ENCODE measurements around the gene KRTAP5-6. TPM values are rescaled to one million over a fixed set of nuclear protein-coding genes. Genes with fewer than 3 reads are reported as not detected.

Gene KRTAP5-6
- polyA plus RNA-seq, 1 donor (not counting 4 experiments of a cell fraction or from before 2014, with no cell fraction given): not detected

GRCh38 chr11:1737080-1737757 lies 40.2 kb downstream of the KRTAP5-6 start:
- Histone ChIP-seq H2AFZ (ENCODE audit: control insufficient read depth, low read length) (no peak overlapping the region), H3K27me3 (ENCODE audit: control insufficient read depth, extremely low read depth, insufficient read depth, low read length) (peaks cover 54% of the 10 kb centered on the region), H3K9ac (ENCODE audit: control insufficient read depth, extremely low read depth, insufficient read depth, low read length) (no peak overlapping the region), H3K4me1 (ENCODE audit: control insufficient read depth, extremely low read depth, insufficient read depth, low read length) (no peaks in the 10 kb centered on the region), H3K4me2 (ENCODE audit: control insufficient read depth, extremely low read depth, insufficient read depth, low read depth, low read length) (no peak overlapping the region), H3K9me1 (ENCODE audit: control insufficient read depth, extremely low read depth, insufficient read depth, low read length) (no peaks in the 10 kb centered on the region), H3K27ac (ENCODE audit: control insufficient read depth, insufficient read depth, low read length) (no peak overlapping the region), H3K4me3 (ENCODE audit: control insufficient read depth in 2 of 3, extremely low read depth in 1 of 3, insufficient read depth in 2 of 3, low read depth in 1 of 3, low read length in 3 of 3) (no peak overlapping the region), H4K20me1 (ENCODE audit: control insufficient read depth, extremely low read depth, insufficient read depth, low read length) (no peaks in the 10 kb centered on the region), H3K36me3 (ENCODE audit: control insufficient read depth in 2 of 2, extremely low read depth in 1 of 2, insufficient read depth in 2 of 2, low read length in 2 of 2) (no peaks in the 10 kb centered on the region), H3K79me2 (ENCODE audit: control insufficient read depth, insufficient read depth, low read length) (no peaks in the 10 kb centered on the region), H3K9me3 (ENCODE audit: control insufficient read depth, low read depth, low read length) (peaks cover 8% of the 10 kb centered on the region)
- FAIRE-seq (no peak), DNase-seq (ENCODE audit: low read depth, low spot score) (no peak)
- TF ChIP-seq CTCF (optimal IDR thresholded peaks at IDR 0.05 in 1 of 3, IDR thresholded peaks at IDR 0.05 in 1 of 3, conservative IDR thresholded peaks at IDR 0.05 in 1 of 3; ENCODE audit: extremely low read depth in 1 of 3, insufficient read depth in 2 of 3, low read length in 3 of 3) (no peak), EZH2 (IDR thresholded peaks at IDR 0.05; ENCODE audit: low read length) (no peak)
- dilution Hi-C loops (cut with MboI; ENCODE audit: extremely low pct_ligation_motif_present, low sequenced_read_pairs): no loop called here

GRCh38 chr11:1738380-1738779 lies 41.4 kb downstream of the KRTAP5-6 start:
- Histone ChIP-seq H3K27me3 (ENCODE audit: control insufficient read depth, extremely low read depth, insufficient read depth, low read length) (peaks cover 42% of the 10 kb centered on the region), H3K9me3 (ENCODE audit: control insufficient read depth, low read depth, low read length) (peaks cover 8% of the 10 kb centered on the region), H3K79me2 (ENCODE audit: control insufficient read depth, insufficient read depth, low read length) (no peaks in the 10 kb centered on the region), H3K4me1 (ENCODE audit: control insufficient read depth, extremely low read depth, insufficient read depth, low read length) (no peaks in the 10 kb centered on the region), H3K4me2 (ENCODE audit: control insufficient read depth, extremely low read depth, insufficient read depth, low read depth, low read length) (no peak overlapping the region), H3K9ac (ENCODE audit: control insufficient read depth, extremely low read depth, insufficient read depth, low read length) (no peak overlapping the region), H3K27ac (ENCODE audit: control insufficient read depth, insufficient read depth, low read length) (no peak overlapping the region), H3K36me3 (ENCODE audit: control insufficient read depth in 2 of 2, extremely low read depth in 1 of 2, insufficient read depth in 2 of 2, low read length in 2 of 2) (no peaks in the 10 kb centered on the region), H3K9me1 (ENCODE audit: control insufficient read depth, extremely low read depth, insufficient read depth, low read length) (no peaks in the 10 kb centered on the region), H3K4me3 (ENCODE audit: control insufficient read depth in 2 of 3, extremely low read depth in 1 of 3, insufficient read depth in 2 of 3, low read depth in 1 of 3, low read length in 3 of 3) (no peak overlapping the region), H4K20me1 (ENCODE audit: control insufficient read depth, extremely low read depth, insufficient read depth, low read length) (no peaks in the 10 kb centered on the region), H2AFZ (ENCODE audit: control insufficient read depth, low read length) (no peak overlapping the region)
- FAIRE-seq: no peak
- no peak for TF ChIP-seq EZH2 (IDR thresholded peaks at IDR 0.05; ENCODE audit: low read length)
- TF ChIP-seq CTCF (optimal IDR thresholded peaks at IDR 0.05 in 1 of 3, IDR thresholded peaks at IDR 0.05 in 1 of 3, conservative IDR thresholded peaks at IDR 0.05 in 1 of 3; ENCODE audit: extremely low read depth in 1 of 3, insufficient read depth in 2 of 3, low read length in 3 of 3): no peak
- dilution Hi-C loops (cut with MboI; ENCODE audit: extremely low pct_ligation_motif_present, low sequenced_read_pairs): no loop called here
- no peak for DNase-seq (ENCODE audit: low read depth, low spot score)
